Endodermal cell (in vitro differentiated cells): Measurements from ENCODE around the gene CCL1. TPM values are rescaled to one million over a fixed set of nuclear protein-coding genes. Genes with fewer than 3 reads are reported as not detected.
A peak's percentile ranks its signal among the peaks of the same experiment; 100 is the strongest.

Experiments used
- DNase-seq: peaks from one replicate; pipeline ENCODE4 v3.0.0-alpha.2; 2017
- H3K27ac ChIP-seq: 2 replicates; pipeline ENCODE4 v1.5.1; 2013; ENCODE audit warnings: mild to moderate bottlenecking, low read depth, low read length, moderate library complexity
- H3K27me3 ChIP-seq: 2 replicates; pipeline ENCODE4 v1.6.1; 2013; ENCODE audit warnings: mild to moderate bottlenecking, low read length, moderate library complexity; ENCODE audit not compliant: insufficient read depth, control insufficient read depth, poor library complexity, severe bottlenecking
- H3K36me3 ChIP-seq: 2 replicates; pipeline ENCODE4 v1.7.0; 2013; ENCODE audit warnings: mild to moderate bottlenecking, low read length, moderate library complexity; ENCODE audit not compliant: control insufficient read depth, insufficient read depth
- H3K4me1 ChIP-seq: one replicate; pipeline ENCODE4 v1.7.0; 2013; ENCODE audit warnings: low read length; ENCODE audit not compliant: control insufficient read depth, insufficient read depth
- H3K4me3 ChIP-seq: 2 replicates; pipeline ENCODE4 v1.5.1; 2013; ENCODE audit warnings: mild to moderate bottlenecking, low read length, moderate library complexity
- H3K9ac ChIP-seq: 2 replicates; pipeline ENCODE4 v1.6.1; 2013; ENCODE audit warnings: mild to moderate bottlenecking, low read length, moderate library complexity; ENCODE audit not compliant: poor library complexity, severe bottlenecking; ENCODE audit errors: extremely low read depth
- H3K9me3 ChIP-seq: 2 replicates; pipeline ENCODE4 v1.6.1; 2013; ENCODE audit warnings: mild to moderate bottlenecking, low read length, moderate library complexity; ENCODE audit not compliant: control insufficient read depth
- H3K27ac Mint-ChIP-seq: 2 replicates; pipeline ENCODE4 v1.8.0; 2020; ENCODE audit warnings: mixed read lengths
- H3K27me3 Mint-ChIP-seq: 2 replicates; pipeline ENCODE4 v1.8.0; 2021; ENCODE audit warnings: mild to moderate bottlenecking, mixed read lengths; ENCODE audit not compliant: insufficient read depth
- H3K36me3 Mint-ChIP-seq: 2 replicates; pipeline ENCODE4 v1.8.0; 2020; ENCODE audit warnings: low read depth, mixed read lengths
- H3K4me1 Mint-ChIP-seq: 2 replicates; pipeline ENCODE4 v1.8.0; 2020; ENCODE audit warnings: mixed read lengths
- H3K4me3 Mint-ChIP-seq: 2 replicates; pipeline ENCODE4 v1.8.0; 2020; ENCODE audit warnings: mild to moderate bottlenecking, moderate library complexity, mixed read lengths
- H3K9me3 Mint-ChIP-seq: 2 replicates; pipeline ENCODE4 v1.8.0; 2020; ENCODE audit warnings: mild to moderate bottlenecking, mixed read lengths
- WGBS, 2 experiments: methylation state at CpG; one replicate each; pipeline versions ENCODE4 v1.1.5 to v1.1.7; 2013; ENCODE audit warnings: missing lambda C conversion rate in 2 of 2, mixed read lengths in 1 of 2; ENCODE audit not compliant: insufficient coverage in 1 of 2, insufficient read length in 1 of 2; 5-methylcytosine and 5-hydroxymethylcytosine counted together
- total RNA-seq, 2 donors: library from RNA; stranded (reverse); fragmentation: NEBNext Ultra II Directional in 1 of 2; extraction: Animal tissue kit (Norgen Biotek cat#: 25700) in 1 of 2; gene quantifications; 2 replicates in 1 of 2; 3 replicates in 1 of 2; pipeline ENCODE4 v1.2.1, GENCODE V29; 2021
- TF ChIP-seq, protein P1 (sequence below): fragments of 200-600 bp; sonication (generic); conservative IDR thresholded peaks from 2 replicates; pipeline ENCODE4 v1.5.0; 2021; ENCODE audit warnings: antibody characterized with exemption, mild to moderate bottlenecking

Gene CCL1
- total RNA-seq, 2 donors from 2014 or later: not detected

DNA sequence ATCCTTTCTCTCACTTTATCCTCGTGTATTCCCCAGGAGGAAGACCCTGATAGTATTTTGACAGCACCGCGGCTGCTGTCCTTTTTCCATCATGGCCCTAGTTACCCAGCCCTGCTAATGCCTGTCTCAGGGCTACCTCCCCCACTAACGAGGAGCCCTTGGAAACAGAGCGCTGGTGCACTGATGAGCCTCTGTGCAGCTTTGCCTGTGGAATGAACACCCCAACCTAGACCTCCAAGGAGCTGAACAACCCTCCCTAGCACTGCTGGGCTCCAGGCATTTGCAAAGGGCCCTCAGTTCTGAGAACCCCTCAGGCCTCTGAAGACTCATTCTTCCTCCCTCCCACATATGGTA lies 23.3 kb upstream of the CCL1 start:
- Mint-ChIP-seq H3K9me3 (no peaks in the 10 kb centered on the region), H3K36me3 (no peaks in the 10 kb centered on the region), H3K4me3 (no peak overlapping the region), H3K4me1 (peaks cover 12% of the 10 kb centered on the region), H3K27me3 (peaks cover 13% of the 10 kb centered on the region), H3K27ac (no peak overlapping the region)
- H3K4me3 ChIP-seq: no peak overlapping the region
- H3K36me3 ChIP-seq: no peaks in the 10 kb centered on the region
- WGBS, 2 experiments: 92 to 95% methylated on average over 4 to 5 of the region's 5 CpGs
- no peak overlapping the region for H3K9ac ChIP-seq
- H3K4me1 ChIP-seq: no peaks in the 10 kb centered on the region
- no peaks in the 10 kb centered on the region for H3K9me3 ChIP-seq
- peak; percentile 35 for DNase-seq
- H3K27me3 ChIP-seq: no peaks in the 10 kb centered on the region
- H3K27ac ChIP-seq: no peak overlapping the region
- TF ChIP-seq, protein P1, sequence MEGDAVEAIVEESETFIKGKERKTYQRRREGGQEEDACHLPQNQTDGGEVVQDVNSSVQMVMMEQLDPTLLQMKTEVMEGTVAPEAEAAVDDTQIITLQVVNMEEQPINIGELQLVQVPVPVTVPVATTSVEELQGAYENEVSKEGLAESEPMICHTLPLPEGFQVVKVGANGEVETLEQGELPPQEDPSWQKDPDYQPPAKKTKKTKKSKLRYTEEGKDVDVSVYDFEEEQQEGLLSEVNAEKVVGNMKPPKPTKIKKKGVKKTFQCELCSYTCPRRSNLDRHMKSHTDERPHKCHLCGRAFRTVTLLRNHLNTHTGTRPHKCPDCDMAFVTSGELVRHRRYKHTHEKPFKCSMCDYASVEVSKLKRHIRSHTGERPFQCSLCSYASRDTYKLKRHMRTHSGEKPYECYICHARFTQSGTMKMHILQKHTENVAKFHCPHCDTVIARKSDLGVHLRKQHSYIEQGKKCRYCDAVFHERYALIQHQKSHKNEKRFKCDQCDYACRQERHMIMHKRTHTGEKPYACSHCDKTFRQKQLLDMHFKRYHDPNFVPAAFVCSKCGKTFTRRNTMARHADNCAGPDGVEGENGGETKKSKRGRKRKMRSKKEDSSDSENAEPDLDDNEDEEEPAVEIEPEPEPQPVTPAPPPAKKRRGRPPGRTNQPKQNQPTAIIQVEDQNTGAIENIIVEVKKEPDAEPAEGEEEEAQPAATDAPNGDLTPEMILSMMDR: no peak

DNA sequence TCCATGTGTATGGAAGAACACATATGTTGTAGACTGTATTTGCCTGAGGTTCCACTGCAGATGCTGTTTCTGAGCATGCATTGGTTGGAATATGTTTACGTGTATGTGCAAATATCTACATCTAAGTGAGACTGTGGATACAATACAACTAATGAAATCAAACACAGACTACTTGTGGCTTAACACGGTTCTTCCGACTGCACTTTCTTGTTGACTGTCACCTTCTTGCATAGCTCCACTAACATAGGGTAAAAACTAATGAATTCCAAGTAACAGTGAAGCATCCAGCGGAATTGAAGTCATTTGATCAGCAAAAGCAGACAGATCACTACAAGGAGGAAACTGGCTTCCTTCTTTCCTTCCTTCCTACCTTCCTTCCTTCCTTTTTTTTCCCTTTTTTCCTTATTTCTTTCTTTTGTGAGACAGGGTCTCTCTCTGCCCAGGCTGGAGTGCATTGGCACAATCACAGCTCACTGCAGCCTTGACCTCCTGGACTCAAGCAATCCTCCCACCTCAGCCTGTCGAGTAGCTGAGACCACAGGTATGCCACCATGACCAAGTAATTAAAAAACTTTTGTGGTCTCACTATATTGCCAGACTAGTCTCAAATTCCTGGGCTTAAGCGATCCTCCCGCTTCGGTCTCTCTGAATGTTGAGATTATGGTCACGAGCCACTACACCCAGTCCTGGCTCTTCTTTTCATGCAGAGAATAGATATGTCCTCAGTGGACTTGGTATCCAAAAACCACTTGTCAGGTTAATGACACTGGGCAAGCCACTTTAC lies 22.0 kb upstream of the CCL1 start:
- Histone ChIP-seq H3K27ac (no peak overlapping the region), H3K4me1 (no peaks in the 10 kb centered on the region), H3K9me3 (no peaks in the 10 kb centered on the region), H3K4me3 (no peak overlapping the region), H3K36me3 (no peaks in the 10 kb centered on the region), H3K27me3 (no peaks in the 10 kb centered on the region), H3K9ac (no peak overlapping the region)
- DNase-seq: peak; percentile 33
- WGBS, 2 experiments: 85 to 89% methylated on average over 6 to 8 of the region's 9 CpGs
- H3K27ac Mint-ChIP-seq: no peak overlapping the region
- peaks cover 10% of the 10 kb centered on the region for H3K27me3 Mint-ChIP-seq
- H3K36me3 Mint-ChIP-seq: no peaks in the 10 kb centered on the region
- TF ChIP-seq, protein P1: no peak
- no peaks in the 10 kb centered on the region for H3K9me3 Mint-ChIP-seq
- peaks cover 23% of the 10 kb centered on the region for H3K4me1 Mint-ChIP-seq
- H3K4me3 Mint-ChIP-seq: no peak overlapping the region

DNA sequence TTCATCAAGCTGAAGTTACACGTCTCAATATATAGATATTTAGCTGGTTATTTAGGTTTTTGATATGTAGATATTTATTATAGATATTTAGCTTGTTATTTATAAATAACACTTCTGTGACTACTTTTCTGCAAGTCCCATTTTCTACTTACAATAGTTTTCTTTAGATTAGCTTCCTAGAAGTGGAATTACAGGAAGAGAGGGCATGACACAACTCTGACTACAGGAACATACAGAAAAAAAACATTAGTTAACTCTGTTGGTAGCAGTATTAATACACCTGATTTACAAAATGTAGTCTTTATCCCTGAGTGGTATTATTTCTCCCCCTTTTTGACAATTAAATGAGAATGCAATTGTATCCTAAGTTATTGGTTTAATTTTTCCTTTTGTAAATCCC lies 21.2 kb upstream of the CCL1 start:
- Histone ChIP-seq H3K27ac (no peak overlapping the region), H3K27me3 (no peaks in the 10 kb centered on the region), H3K9ac (no peak overlapping the region), H3K36me3 (no peaks in the 10 kb centered on the region), H3K9me3 (no peaks in the 10 kb centered on the region), H3K4me3 (no peak overlapping the region), H3K4me1 (no peaks in the 10 kb centered on the region)
- Mint-ChIP-seq H3K36me3 (no peaks in the 10 kb centered on the region), H3K27me3 (peaks cover 6% of the 10 kb centered on the region), H3K27ac (no peak overlapping the region), H3K9me3 (no peaks in the 10 kb centered on the region), H3K4me3 (no peak overlapping the region), H3K4me1 (peaks cover 29% of the 10 kb centered on the region)
- no CpG with 5 or more reads among the region's 1 CpG for WGBS, 2 experiments
- TF ChIP-seq, protein P1: no peak
- no peak for DNase-seq
